ENCODE results near the gene FOXO6.

Gene FOXO6

GRCh38 chr1:41373373-41373772 is 12.1 kb downstream of the FOXO6 start:
- TF ChIP-seq CTCF (IDR thresholded peaks at IDR 0.05; ENCODE audit: control extremely low read depth, extremely low read depth, low read depth, missing control alignments) = no peak
- no peak for DNase-seq (ENCODE audit: extremely low spot score)
- ChIA-PET POLR2A (no interaction called here), CTCF (interaction anchor here (0.9 kb wide), 1 partner anchor 40 kb away, joined by 4 read pairs; no protein-coding TSS in a partner anchor)

- no peak for TF ChIP-seq CTCF (IDR thresholded peaks at IDR 0.05; ENCODE audit: control extremely low read depth, extremely low read depth, low read depth, missing control alignments)
- ChIA-PET CTCF (interaction anchor here (0.9 to 1.2 kb wide), 3 partner anchors 43 to 105 kb away, joined by 3 to 6 read pairs (median 3); no protein-coding TSS in a partner anchor), POLR2A (no interaction called here)
- DNase-seq (ENCODE audit: extremely low spot score) = no peak
Measured at GRCh38 chr1:41374711-41375110, 13.5 kb downstream of the FOXO6 start.

- ChIA-PET POLR2A (no interaction called here), CTCF (interaction anchor here (1.2 to 1.5 kb wide), 2 partner anchors 9 to 17 kb away, joined by 3 read pairs; no protein-coding TSS in a partner anchor)
- TF ChIP-seq CTCF (IDR thresholded peaks at IDR 0.05; ENCODE audit: control extremely low read depth, extremely low read depth, low read depth, missing control alignments) = no peak
- no peak for DNase-seq (ENCODE audit: extremely low spot score)
Measured at GRCh38 chr1:41377397-41377796, 16.2 kb downstream of the FOXO6 start.

- CTCF ChIA-PET = interaction anchor here (1.1 to 2.1 kb wide), 5 partner anchors 18 to 54 kb away, joined by 3 to 7 read pairs (median 3); partner anchors contain the start of gene FOXO6
Measured at GRCh38 chr1:41378222-41378621, 17.0 kb downstream of the FOXO6 start.

GRCh38 chr1:41378999-41379737 is 17.9 kb downstream of the FOXO6 start:
- TF ChIP-seq CTCF (IDR thresholded peaks at IDR 0.05; ENCODE audit: control extremely low read depth, extremely low read depth, low read depth, missing control alignments) = no peak
- POLR2A ChIA-PET = no interaction called here
- no peak for DNase-seq (ENCODE audit: extremely low spot score)
- CTCF ChIA-PET = interaction anchor here (0.8 to 2.1 kb wide), 5 partner anchors 19 to 55 kb away, joined by 3 to 7 read pairs (median 3); partner anchors contain the start of gene FOXO6

More at GRCh38 chr1:41378222-41378621, 17.0 kb downstream of the FOXO6 start:
- no peak for TF ChIP-seq CTCF (IDR thresholded peaks at IDR 0.05; ENCODE audit: control extremely low read depth, extremely low read depth, low read depth, missing control alignments)
- POLR2A ChIA-PET = no interaction called here
- DNase-seq (ENCODE audit: extremely low spot score) = no peak

GRCh38 chr1:41379738-41380130 is 18.5 kb downstream of the FOXO6 start:
- CTCF ChIA-PET = interaction anchor here (0.8 to 2.1 kb wide), 3 partner anchors 19 to 32 kb away, joined by 3 to 7 read pairs (median 4); partner anchors contain the start of gene FOXO6
- DNase-seq (ENCODE audit: extremely low spot score) = no peak
- POLR2A ChIA-PET = no interaction called here
- TF ChIP-seq CTCF (IDR thresholded peaks at IDR 0.05; ENCODE audit: control extremely low read depth, extremely low read depth, low read depth, missing control alignments) = no peak
